HG03139 (cell line): ENCODE results near the gene DYNC1I1.

ENCODE experiments used
- ATAC-seq: cut with Tn5 transposase; IDR thresholded peaks from one replicate; pipeline ENCODE4 v1.9.1; 2021; ENCODE audit not compliant: unreplicated experiment

DYNC1I1 gene

GRCh38 chr7:95772298-95772770 lies at the start of gene DYNC1I1:
DYNC1I1 (plus strand) TSS chr7:95772554; CDS start chr7:95804730, 32,176 bp downstream.
- ATAC-seq: peak; percentile 97

GRCh38 chr7:95723583-95724180 lies 48.7 kb upstream of the DYNC1I1 start:
- ATAC-seq: no peak

GRCh38 chr7:95725205-95725604 lies 47.1 kb upstream of the DYNC1I1 start:
- ATAC-seq: no peak

GRCh38 chr7:95730493-95731280 lies 41.7 kb upstream of the DYNC1I1 start:
- ATAC-seq: no peak

- no peak for ATAC-seq
These were observed 35.7 kb upstream of the DYNC1I1 start for GRCh38 chr7:95736635-95737034.

GRCh38 chr7:95737828-95738505 lies 34.4 kb upstream of the DYNC1I1 start:
- no peak for ATAC-seq

GRCh38 chr7:95749044-95749443 lies 23.3 kb upstream of the DYNC1I1 start:
- ATAC-seq: no peak

- no peak for ATAC-seq
These were observed 22.8 kb upstream of the DYNC1I1 start for GRCh38 chr7:95749515-95749914.

GRCh38 chr7:95753440-95753839 lies 18.9 kb upstream of the DYNC1I1 start:
- ATAC-seq: no peak

- ATAC-seq: no peak
These were observed 16.9 kb upstream of the DYNC1I1 start for GRCh38 chr7:95755277-95755934.

- no peak for ATAC-seq
These were observed 14.2 kb upstream of the DYNC1I1 start for GRCh38 chr7:95758187-95758586.

- ATAC-seq: no peak
These were observed 6.3 kb upstream of the DYNC1I1 start for GRCh38 chr7:95766086-95766485.

- ATAC-seq: no peak
These were observed 5.7 kb upstream of the DYNC1I1 start for GRCh38 chr7:95766657-95767056.

GRCh38 chr7:95772771-95773581 lies 622 bp downstream of the DYNC1I1 start:
- no peak for ATAC-seq

GRCh38 chr7:95776561-95777185 lies 4.3 kb downstream of the DYNC1I1 start:
- no peak for ATAC-seq

- no peak for ATAC-seq
These were observed 4.9 kb downstream of the DYNC1I1 start for GRCh38 chr7:95777269-95777668.

GRCh38 chr7:95780665-95781064 lies 8.3 kb downstream of the DYNC1I1 start:
- no peak for ATAC-seq

GRCh38 chr7:95781961-95782586 lies 9.7 kb downstream of the DYNC1I1 start:
- ATAC-seq: no peak

GRCh38 chr7:95784796-95785195 lies 12.4 kb downstream of the DYNC1I1 start:
- ATAC-seq: no peak

GRCh38 chr7:95788258-95788657 lies 15.9 kb downstream of the DYNC1I1 start:
- ATAC-seq: no peak
